Lower lobe of right lung (tissue), 2 donors: ENCODE data around the gene GLIPR1. TPM values are rescaled to one million over a fixed set of nuclear protein-coding genes. Genes with fewer than 3 reads are reported as not detected.
"Not testable (repeated sequence)": the region's sequence is repeated elsewhere in the genome, so short reads cannot be mapped to it uniquely, and the experiment has no call there.

ENCODE experiments used
- ATAC-seq, 2 donors: fragments of 200-7000 bp; cut with Tn5 transposase; one replicate each; pipeline ENCODE4 v1.9.1; 2020 to 2022; ENCODE audit warnings: mild to moderate bottlenecking in 2 of 2, moderate library complexity in 2 of 2
- DNase-seq: peaks from one replicate; pipeline ENCODE4 v3.0.0-alpha.2; 2020
- H3K27ac ChIP-seq: fragments of 200-600 bp; one replicate; pipeline ENCODE4 v1.8.0; 2022
- H3K27me3 ChIP-seq: fragments of 200-600 bp; one replicate; pipeline ENCODE4 v1.8.0; 2022; ENCODE audit warnings: low read depth
- H3K36me3 ChIP-seq: fragments of 200-600 bp; one replicate; pipeline ENCODE4 v1.8.0; 2022; ENCODE audit warnings: mild to moderate bottlenecking
- H3K4me1 ChIP-seq: fragments of 200-600 bp; one replicate; pipeline ENCODE4 v1.8.0; 2022
- H3K4me3 ChIP-seq: fragments of 200-600 bp; one replicate; pipeline ENCODE4 v1.8.0; 2022; ENCODE audit warnings: mild to moderate bottlenecking
- H3K9me3 ChIP-seq: fragments of 200-600 bp; one replicate; pipeline ENCODE4 v1.8.0; 2022
- intact Hi-C: fragments of 100-400 bp; cut with DNase I; formaldehyde crosslinking; loops from one replicate; pipeline ENCODE4 v1.11.0; 2022
- total RNA-seq: library from RNA; stranded (reverse); fragmentation: NEBNext Ultra II Directional; extraction: Animal tissue kit (Norgen Biotek cat#: 25700); gene quantifications from one replicate; pipeline ENCODE4 v1.2.1, GENCODE V29; 2021
- TF ChIP-seq, protein P1 (sequence below): fragments of 200-600 bp; IDR thresholded peaks from one replicate; pipeline ENCODE4 v1.8.0; 2022; ENCODE audit warnings: antibody characterized with exemption, mild to moderate bottlenecking
- donor health status: DM: no; HTN: yes; CAD: no; lungs with severe emphysema.

GLIPR1 gene
- total RNA-seq, 1 donor from 2014 or later, result 52.0 TPM

DNA sequence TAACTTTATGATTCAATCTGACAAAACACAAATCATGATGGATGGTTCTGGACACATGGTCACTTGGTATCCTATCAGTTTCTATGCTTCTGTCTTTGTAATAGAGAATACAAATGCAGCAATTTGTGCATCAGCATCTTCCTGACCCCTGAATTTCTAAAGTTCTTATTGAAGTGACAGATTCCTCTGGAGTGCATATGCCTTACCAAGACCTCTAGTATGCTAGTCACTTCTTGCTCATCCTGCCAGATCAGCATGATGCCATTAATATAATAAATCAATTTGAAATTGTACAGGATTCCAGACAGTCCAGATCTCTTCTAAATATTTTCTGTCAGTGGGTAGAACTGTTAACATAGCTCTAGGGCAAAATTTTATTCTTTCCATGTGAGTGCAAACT, 40.6 kb upstream of the GLIPR1 start:
- H3K4me1 ChIP-seq, result no peaks in the 10 kb centered on the region
- DNase-seq (no peak), ATAC-seq (no peak)
- TF ChIP-seq, protein P1, sequence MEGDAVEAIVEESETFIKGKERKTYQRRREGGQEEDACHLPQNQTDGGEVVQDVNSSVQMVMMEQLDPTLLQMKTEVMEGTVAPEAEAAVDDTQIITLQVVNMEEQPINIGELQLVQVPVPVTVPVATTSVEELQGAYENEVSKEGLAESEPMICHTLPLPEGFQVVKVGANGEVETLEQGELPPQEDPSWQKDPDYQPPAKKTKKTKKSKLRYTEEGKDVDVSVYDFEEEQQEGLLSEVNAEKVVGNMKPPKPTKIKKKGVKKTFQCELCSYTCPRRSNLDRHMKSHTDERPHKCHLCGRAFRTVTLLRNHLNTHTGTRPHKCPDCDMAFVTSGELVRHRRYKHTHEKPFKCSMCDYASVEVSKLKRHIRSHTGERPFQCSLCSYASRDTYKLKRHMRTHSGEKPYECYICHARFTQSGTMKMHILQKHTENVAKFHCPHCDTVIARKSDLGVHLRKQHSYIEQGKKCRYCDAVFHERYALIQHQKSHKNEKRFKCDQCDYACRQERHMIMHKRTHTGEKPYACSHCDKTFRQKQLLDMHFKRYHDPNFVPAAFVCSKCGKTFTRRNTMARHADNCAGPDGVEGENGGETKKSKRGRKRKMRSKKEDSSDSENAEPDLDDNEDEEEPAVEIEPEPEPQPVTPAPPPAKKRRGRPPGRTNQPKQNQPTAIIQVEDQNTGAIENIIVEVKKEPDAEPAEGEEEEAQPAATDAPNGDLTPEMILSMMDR, result no peak
- peaks cover 12% of the 10 kb centered on the region for H3K9me3 ChIP-seq
- no peaks in the 10 kb centered on the region for H3K27me3 ChIP-seq
- no peak overlapping the region for H3K4me3 ChIP-seq
- H3K36me3 ChIP-seq, result no peaks in the 10 kb centered on the region
- H3K27ac ChIP-seq, result no peak overlapping the region
- intact Hi-C loops, result no loop called here

DNA sequence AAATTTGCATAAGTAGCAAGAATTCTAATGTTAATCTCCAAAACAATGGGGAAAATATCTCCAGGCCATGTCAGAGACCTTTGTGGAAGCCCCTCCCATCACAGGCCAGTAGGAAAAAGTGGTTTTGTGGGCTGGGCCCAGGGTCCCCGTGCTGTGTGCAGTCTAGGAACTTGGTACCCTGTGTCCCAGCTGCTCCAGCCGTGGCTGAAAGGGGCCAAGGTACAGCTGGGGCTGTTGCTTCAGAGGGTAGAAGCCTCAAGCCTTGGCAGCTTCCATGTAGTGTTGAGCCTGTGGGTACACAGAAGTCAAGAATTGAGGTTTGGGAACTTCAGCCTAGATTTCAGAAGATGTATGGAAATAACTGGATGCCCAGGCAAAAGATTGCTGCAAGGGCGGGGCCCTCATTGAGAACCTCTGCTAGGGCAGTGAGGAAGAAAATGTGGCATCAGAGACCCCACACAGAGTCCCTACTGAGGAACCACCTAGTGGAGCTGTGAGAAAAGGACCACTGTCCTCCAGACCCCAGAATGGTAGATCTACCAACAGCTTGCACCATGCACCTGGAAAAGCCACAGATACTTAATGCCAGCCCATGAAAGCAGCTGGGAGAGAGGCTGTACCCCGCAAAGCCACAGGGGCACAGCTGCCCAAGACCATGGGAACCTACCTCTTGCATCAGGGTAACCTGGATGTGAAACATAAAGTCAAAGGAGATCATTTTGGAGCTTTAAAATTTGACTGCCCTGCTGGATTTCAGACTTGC, 38.7 kb upstream of the GLIPR1 start:
- H3K9me3 ChIP-seq, intact Hi-C loops, H3K4me3 ChIP-seq, DNase-seq, H3K27me3 ChIP-seq, H3K27ac ChIP-seq, H3K36me3 ChIP-seq, H3K4me1 ChIP-seq, ATAC-seq: not testable (repeated sequence)

DNA sequence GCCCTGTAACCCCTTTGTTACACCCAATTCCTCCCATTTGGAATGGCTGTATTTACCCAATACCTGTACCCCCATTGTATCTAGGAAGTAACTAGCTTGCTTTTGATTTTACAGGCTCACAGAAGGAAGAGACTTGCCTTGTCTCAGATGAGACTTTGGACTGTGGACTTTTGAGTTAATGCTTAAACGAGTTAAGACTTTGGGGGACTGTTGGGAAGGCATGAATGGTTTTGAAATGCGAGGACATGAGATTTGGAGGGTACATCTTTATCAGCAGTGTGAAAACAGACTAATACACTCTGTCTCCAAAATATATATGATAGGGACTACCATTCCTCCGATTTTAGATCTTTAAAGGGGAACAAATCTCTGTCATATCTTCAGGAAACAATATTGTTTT, 38.1 kb upstream of the GLIPR1 start:
- intact Hi-C loops, H3K27ac ChIP-seq, ATAC-seq: not testable (repeated sequence)

DNA sequence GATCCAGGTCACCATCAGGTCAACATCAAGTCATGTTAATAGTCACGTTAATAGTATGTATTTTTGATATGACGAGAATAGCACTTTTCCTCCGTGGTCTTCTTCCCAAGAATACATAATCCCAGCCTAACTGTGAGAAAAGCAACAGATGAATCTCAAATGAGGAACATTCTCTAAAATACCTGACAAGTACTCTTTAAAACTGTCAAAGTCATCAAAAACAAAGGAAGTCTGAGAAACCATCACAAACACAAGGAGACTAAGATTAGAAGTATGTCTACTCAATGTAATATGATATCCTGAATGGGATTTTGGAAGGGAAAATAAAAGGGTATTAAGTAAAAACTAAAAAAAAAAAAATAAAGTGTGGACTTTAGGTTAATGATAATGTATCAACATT, 36.8 kb upstream of the GLIPR1 start:
- TF ChIP-seq, protein P1, result no peak
- Histone ChIP-seq H3K36me3 (no peaks in the 10 kb centered on the region), H3K4me1 (no peaks in the 10 kb centered on the region), H3K27me3 (no peaks in the 10 kb centered on the region), H3K4me3 (no peak overlapping the region), H3K9me3 (no peaks in the 10 kb centered on the region), H3K27ac (no peak overlapping the region)
- DNase-seq (no peak), ATAC-seq (no peak)
- intact Hi-C loops, result no loop called here

More for the DNA sequence above, 38.1 kb upstream of the GLIPR1 start:
- H3K36me3 ChIP-seq, H3K4me3 ChIP-seq, H3K4me1 ChIP-seq, DNase-seq, H3K27me3 ChIP-seq, H3K9me3 ChIP-seq: not testable (repeated sequence)

DNA sequence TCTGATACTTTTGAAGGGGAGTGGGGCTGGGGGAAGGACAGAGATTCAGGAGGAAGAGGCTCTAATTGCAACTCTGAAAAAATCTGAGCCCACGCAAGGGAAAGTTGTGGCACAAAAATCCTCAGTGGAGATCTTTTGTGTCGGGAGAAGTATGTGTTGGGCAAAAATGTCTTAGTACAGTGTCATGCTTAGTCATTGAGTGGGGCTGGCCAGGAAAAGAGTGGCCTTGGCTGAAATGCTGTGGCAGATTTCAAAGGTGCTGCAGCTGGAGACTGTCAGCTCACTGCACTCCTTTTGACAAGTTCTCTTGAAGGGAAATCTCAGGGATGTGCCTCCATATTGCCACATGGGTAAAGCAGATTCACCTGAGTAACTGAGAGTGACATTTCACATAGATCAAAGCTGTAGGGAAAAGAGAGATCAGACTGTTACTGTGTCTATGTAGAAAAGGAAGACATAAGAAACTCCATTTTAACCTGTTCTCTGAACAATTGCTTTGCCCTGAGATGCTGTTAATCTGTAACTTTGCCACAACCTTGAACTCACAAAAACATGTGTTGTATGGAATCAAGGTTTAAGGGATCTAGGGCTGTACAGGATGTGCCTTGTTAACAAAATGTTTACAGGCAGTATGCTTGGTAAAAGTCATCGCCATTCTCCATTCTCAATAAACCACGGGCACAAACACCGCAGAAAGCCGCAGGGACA, 36.0 kb upstream of the GLIPR1 start:
- Histone ChIP-seq H3K4me3 (no peak overlapping the region), H3K9me3 (no peaks in the 10 kb centered on the region), H3K27me3 (no peaks in the 10 kb centered on the region), H3K36me3 (no peaks in the 10 kb centered on the region), H3K27ac (no peak overlapping the region), H3K4me1 (no peaks in the 10 kb centered on the region)
- intact Hi-C loops, result no loop called here
- no peak for DNase-seq
- ATAC-seq, result no peak
- TF ChIP-seq, protein P1, result no peak

DNA sequence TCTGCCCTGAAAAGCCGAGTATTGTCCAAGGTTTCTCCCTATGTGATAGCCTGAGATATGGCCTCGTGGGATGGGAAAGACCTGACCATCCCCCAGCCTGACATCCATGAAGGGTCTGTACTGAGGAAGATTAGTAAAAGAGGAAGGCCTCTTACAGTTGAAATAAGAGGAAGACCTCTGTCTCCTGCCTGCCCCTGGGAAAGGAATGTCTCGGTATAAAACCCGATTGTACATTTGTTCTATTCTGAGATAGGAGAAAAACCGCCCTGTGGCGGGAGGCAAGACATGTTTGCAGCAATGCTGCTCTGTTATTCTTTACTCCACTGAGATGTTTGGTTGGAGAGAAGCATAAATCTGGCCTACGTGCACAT, 35.4 kb upstream of the GLIPR1 start:
- H3K27ac ChIP-seq, H3K4me3 ChIP-seq, DNase-seq, ATAC-seq, H3K4me1 ChIP-seq, intact Hi-C loops, H3K27me3 ChIP-seq, H3K9me3 ChIP-seq, H3K36me3 ChIP-seq: not testable (repeated sequence)

DNA sequence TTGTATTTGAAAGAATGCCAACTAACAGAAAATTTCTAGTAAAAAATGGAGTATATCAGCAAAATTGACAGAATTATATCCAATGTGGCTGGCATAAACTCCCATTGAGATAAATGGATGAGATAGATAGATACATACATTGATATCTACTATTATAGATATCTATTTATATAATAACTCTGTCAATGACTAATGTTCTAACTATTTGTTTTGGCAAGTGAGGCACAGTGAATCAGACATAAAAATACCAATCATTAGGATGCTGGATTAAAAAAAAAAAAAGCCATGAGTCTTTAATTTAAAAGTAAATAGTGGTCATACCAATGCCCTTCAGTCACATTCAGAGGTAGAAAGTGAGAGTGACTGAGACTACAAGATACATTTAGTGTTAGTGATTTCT, 33.7 kb upstream of the GLIPR1 start:
- H3K4me3 ChIP-seq, result no peak overlapping the region
- no peak for DNase-seq
- intact Hi-C loops, result no loop called here
- no peaks in the 10 kb centered on the region for H3K36me3 ChIP-seq
- no peaks in the 10 kb centered on the region for H3K27me3 ChIP-seq
- TF ChIP-seq, protein P1, result no peak
- H3K27ac ChIP-seq, result no peak overlapping the region
- ATAC-seq, result no peak
- H3K4me1 ChIP-seq, result no peaks in the 10 kb centered on the region
- H3K9me3 ChIP-seq, result no peaks in the 10 kb centered on the region
